ENCODE measurements around the gene CDK5R2. TPM values are rescaled to one million over a fixed set of nuclear protein-coding genes. Genes with fewer than 3 reads are reported as not detected.

Gene CDK5R2
- 4.6 to 8.8 TPM (median 7.0 TPM) in 5 replicates for total RNA-seq (2022; extraction: Qiagen RNA extraction)

DNA sequence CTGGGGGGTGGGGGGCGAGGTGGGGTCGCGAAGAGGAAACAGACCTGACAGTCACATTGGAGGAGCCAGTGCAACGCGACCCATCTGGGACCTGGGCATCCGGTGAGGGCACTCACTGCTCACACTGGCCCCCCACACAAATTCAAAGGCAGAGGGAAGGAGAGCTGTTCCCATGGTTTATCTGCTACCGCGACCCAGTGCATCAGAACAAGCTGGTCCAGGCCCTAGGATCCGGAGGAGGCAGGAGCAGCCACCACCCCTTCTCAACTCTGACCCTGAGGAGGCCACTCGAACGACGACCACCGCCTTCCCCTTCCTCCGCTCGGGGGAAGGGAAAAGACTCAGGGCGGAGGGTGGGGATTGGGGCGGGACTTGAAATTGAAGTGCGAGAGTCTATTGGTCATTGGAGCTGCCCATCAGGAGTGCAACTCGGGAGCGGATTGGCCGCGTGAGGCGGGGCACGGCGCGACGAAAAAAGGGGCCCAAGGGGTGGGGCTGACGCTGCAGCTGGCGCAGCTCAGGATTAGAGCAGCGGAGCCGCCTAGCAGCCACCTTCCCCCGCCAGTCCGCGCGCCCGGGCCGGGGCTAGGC, at the start of gene CDK5R2:
TSS of gene CDK5R2 (plus strand) at position 526 of the 591 bp plus-strand sequence. CDS start 155 bp downstream, outside the sequence.

DNA sequence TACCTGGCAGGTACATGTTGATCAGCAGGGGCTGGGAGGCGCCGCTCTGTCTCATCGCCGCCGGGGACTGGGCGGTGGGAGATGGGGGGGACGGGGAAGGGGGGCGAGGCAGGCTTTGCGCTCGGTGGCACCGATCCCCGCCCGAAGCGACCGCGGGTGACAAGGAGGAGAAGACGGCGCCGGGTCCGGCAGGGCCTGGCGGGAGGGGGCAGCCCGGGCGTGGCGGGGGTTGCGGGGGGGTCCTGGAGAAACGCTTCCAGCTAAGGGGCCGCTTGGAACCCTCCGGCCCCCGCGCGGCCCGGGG, 25.5 kb downstream of the CDK5R2 start, which contains the start of gene FEV:
TSS of gene FEV (minus strand) at position 164 of the 304 bp plus-strand sequence. CDS start at position 55, 109 bp downstream.

DNA sequence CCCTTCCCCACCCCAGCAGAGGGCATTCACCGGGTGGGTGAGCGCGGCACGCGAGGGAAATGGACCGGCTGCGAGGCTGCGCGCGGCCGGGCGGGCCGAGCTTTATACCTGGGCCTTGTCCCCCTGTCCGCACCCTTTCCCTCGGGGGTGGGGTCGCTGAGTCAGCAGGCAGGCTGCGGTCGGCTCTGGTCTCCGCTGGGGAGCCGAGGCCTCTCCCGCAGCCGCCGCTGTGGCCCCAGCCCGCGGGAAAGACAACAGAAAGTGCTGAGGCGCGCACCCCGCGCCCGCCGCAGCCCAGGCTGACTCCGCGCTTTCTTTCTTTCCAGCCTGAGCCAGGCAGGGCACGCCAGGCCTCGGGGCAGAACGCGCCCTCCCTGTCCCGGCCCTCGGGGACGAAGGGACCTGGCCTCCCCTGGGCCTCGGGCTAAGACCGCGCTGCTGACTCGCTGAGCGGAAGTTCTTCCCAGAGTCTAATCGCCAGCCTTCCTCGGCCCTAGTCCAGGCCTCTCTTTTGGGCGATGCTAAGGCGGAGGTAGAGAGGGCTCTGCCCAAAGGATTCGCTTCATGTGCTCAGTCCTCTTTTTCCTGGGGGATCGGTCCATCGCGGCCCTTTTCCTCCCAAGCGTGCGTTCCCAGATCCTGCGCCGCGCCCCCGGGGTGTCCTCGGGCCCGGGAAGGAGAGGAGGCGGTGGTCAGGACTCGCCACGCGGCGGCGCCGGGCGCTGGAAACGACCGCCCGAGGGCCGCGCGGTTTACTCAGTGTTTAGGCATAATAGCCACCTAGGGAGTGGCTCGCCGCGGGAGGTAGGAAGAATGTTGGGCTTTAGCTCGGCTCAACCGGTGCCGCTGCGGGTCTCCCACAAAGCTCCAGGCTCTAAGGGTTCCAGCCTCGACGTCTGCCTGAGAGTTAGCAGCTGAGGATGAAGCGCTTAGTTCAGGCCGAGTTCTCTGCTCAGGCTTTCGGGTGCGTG, 34.2 kb downstream of the CDK5R2 start, which contains the start of gene CRYBA2:
TSS of gene CRYBA2 (minus strand) at position 78 of the 971 bp plus-strand sequence. CDS start 246 bp downstream, outside the sequence.

Other genes with a start within 250 kb of the CDK5R2 start
- gene TTLL4, start 248.8 kb upstream of the CDK5R2 start, total RNA-seq (2022; extraction: Qiagen RNA extraction), result 22.3 to 26.4 TPM (median 24.4 TPM) in 5 replicates
- 0.09 to 0.18 TPM (median 0.11 TPM) in 5 replicates for gene CYP27A1, start 177.5 kb upstream of the CDK5R2 start, total RNA-seq (2022; extraction: Qiagen RNA extraction)
- gene PRKAG3, start 127.9 kb upstream of the CDK5R2 start, total RNA-seq (2022; extraction: Qiagen RNA extraction), result not detected in 5 replicates
- gene WNT6, start 99.9 kb upstream of the CDK5R2 start, total RNA-seq (2022; extraction: Qiagen RNA extraction), result 0.17 to 0.27 TPM (median 0.25 TPM) in 5 replicates
- gene WNT10A, start 78.8 kb upstream of the CDK5R2 start, total RNA-seq (2022; extraction: Qiagen RNA extraction), result 0.06 to 0.11 TPM (median 0.09 TPM) in 4 of 5 replicates, not detected in the other
- gene FEV, start 25.5 kb downstream of the CDK5R2 start, total RNA-seq (2022; extraction: Qiagen RNA extraction), result not detected in 5 replicates
- 0.10 to 0.25 TPM in 2 of 5 replicates, not detected in the others for gene CRYBA2, start 33.8 kb downstream of the CDK5R2 start, total RNA-seq (2022; extraction: Qiagen RNA extraction)
- 0.11 to 0.32 TPM (median 0.17 TPM) in 5 replicates for gene CFAP65, start 81.8 kb downstream of the CDK5R2 start, total RNA-seq (2022; extraction: Qiagen RNA extraction)
- 0.28 to 0.88 TPM (median 0.74 TPM) in 5 replicates for gene IHH, start 101.3 kb downstream of the CDK5R2 start, total RNA-seq (2022; extraction: Qiagen RNA extraction)
- 15.2 to 19.0 TPM (median 16.9 TPM) in 5 replicates for gene NHEJ1, start 201.1 kb downstream of the CDK5R2 start, total RNA-seq (2022; extraction: Qiagen RNA extraction)
- 0.13 to 0.63 TPM (median 0.41 TPM) in 5 replicates for gene SLC23A3, start 210.4 kb downstream of the CDK5R2 start, total RNA-seq (2022; extraction: Qiagen RNA extraction)
- 39.9 to 49.9 TPM (median 47.1 TPM) in 5 replicates for gene CNPPD1, start 217.3 kb downstream of the CDK5R2 start, total RNA-seq (2022; extraction: Qiagen RNA extraction)
- 65.5 to 83.4 TPM (median 79.7 TPM) in 5 replicates for gene RETREG2, start 218.6 kb downstream of the CDK5R2 start, total RNA-seq (2022; extraction: Qiagen RNA extraction)
- gene ZFAND2B, start 247.1 kb downstream of the CDK5R2 start, total RNA-seq (2022; extraction: Qiagen RNA extraction), result 16.7 to 21.2 TPM (median 20.2 TPM) in 5 replicates